GM21528 (cell line): ENCODE measurements around the gene ATP10A.
"Not testable (repeated sequence)": the region's sequence is repeated elsewhere in the genome, so short reads cannot be mapped to it uniquely, and the experiment has no call there.

Source experiments
- ATAC-seq: cut with Tn5 transposase; IDR thresholded peaks from one replicate; pipeline ENCODE4 v1.9.1; 2021; ENCODE audit warnings: mild to moderate bottlenecking, moderate library complexity; ENCODE audit not compliant: unreplicated experiment, low FRiP score

ATP10A gene

DNA sequence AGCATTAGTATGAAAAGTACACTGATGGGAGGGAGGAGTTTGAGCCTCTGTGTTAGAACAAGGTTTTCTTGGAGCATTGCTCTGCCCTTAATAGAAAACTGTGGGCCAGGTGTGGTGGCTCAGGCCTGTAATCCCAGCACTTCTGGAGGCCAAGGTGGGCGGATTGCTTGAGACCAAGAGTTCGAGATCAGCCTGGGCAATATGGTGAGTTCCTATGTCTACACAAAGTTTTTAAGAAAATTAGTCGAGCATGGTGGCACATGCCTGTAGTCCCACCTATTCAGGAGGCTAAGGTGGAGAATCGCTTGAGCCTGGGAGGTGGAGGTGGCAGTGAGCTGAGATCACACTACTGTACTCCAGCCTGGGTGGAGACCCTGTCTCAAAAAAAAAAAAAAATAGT, 103.7 kb downstream of the ATP10A start:
- ATAC-seq, result no peak

DNA sequence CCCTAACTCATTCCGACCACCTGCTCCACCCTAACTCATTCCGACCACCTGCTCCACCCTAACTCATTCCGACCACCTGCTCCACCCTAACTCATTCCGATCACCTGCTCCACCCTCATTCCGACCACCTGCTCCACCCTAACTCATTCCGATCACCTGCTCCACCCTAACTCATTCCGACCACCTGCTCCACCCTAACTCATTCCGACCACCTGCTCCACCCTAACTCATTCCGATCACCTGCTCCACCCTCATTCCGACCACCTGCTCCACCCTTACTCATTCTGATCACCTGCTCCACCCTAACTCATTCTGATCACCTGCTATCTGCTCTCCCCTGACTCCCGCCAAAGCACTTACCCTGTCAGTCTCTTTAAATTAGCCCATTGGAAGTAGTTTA, 104.5 kb downstream of the ATP10A start:
- not testable (repeated sequence) for ATAC-seq

GRCh38 chr15:25743548-25744275, 119.4 kb downstream of the ATP10A start:
- ATAC-seq, result no peak

DNA sequence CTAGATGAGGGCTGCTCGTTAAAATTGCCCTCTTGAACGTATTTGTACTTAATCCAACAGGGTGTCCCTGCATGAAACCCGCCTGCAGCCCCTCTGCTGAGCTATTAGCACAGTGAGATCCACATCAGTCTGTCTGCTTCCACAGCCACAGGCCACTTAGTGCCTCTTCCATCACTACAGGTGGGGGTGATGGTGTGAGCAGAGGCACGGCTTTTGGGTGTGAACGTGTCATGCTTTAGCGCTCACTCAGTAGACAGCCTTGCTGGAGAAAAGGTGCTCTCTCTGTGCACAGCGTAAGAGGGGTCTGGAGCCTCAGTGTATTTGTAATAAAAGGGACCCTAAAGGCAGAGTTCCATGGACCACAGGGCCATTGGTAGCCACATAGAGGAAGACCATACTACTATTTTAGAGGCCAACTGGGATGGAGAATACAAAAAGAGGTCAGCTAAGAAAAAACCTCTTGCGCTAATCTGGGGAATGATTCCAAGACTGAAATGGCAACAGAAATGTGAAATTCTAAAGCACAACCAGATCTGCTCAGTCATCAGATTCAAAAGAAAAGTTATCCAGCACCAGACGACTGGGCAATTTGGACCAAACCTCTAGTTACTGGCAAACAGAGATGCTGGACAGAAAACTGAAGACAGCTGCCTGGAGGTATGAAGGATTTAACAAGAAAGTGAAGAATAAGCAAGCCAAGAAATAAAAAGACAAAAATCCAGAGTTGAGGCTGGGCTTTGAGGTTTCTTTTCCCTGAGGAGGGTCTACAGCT, 120.2 kb downstream of the ATP10A start:
- no peak for ATAC-seq

- ATAC-seq, result no peak
These were observed 120.9 kb downstream of the ATP10A start for GRCh38 chr15:25742041-25742730.

GRCh38 chr15:25741256-25741580, 121.9 kb downstream of the ATP10A start:
- no peak for ATAC-seq

DNA sequence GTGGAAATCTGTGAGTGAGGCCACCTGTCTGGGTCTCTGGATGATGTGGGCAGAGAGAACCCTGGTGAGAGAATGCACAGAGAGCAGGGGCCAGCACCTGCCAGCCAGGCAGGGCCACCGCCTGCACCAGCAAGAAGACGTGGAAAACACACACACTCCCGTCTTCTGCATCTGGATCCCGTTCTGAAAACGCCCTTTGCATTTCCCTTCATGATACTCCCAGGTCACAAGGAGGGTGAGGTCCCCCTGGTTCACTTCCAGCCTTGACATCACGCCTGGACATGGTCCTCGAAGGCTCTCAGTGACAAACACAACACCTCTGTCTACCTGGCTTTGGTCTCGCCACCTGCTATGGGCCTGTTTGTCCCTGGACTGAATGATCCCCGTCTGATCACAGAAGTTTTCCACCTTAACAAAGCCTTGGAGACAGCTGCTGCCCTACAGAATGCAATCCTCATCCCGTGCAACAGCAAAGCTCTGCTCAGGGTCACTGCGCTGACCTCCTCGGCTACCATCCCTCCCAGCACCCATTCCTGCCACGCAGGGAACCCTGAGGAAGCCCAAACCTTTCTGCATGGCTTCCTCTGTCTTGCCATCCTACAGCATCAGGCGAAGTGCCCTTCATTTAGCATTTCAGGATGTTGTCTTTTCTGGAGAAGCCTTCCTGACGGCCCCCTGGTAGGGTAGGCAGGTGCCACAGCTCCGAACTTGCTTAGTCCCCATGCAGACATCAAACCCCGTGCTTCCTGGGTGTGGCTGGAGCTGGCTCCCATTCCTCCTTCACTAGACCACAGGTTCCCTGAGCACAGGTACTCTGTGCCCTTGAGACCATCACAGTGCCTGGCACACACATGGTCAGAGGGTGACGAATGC, 122.5 kb downstream of the ATP10A start:
- no peak for ATAC-seq

- no peak for ATAC-seq
These were observed 123.4 kb downstream of the ATP10A start for GRCh38 chr15:25739687-25740121.

- no peak for ATAC-seq
These were observed 124.8 kb downstream of the ATP10A start for GRCh38 chr15:25738171-25738965.

GRCh38 chr15:25737218-25737643, 125.9 kb downstream of the ATP10A start:
- ATAC-seq, result no peak

- ATAC-seq, result no peak
These were observed 126.7 kb downstream of the ATP10A start for GRCh38 chr15:25736461-25736860.

DNA sequence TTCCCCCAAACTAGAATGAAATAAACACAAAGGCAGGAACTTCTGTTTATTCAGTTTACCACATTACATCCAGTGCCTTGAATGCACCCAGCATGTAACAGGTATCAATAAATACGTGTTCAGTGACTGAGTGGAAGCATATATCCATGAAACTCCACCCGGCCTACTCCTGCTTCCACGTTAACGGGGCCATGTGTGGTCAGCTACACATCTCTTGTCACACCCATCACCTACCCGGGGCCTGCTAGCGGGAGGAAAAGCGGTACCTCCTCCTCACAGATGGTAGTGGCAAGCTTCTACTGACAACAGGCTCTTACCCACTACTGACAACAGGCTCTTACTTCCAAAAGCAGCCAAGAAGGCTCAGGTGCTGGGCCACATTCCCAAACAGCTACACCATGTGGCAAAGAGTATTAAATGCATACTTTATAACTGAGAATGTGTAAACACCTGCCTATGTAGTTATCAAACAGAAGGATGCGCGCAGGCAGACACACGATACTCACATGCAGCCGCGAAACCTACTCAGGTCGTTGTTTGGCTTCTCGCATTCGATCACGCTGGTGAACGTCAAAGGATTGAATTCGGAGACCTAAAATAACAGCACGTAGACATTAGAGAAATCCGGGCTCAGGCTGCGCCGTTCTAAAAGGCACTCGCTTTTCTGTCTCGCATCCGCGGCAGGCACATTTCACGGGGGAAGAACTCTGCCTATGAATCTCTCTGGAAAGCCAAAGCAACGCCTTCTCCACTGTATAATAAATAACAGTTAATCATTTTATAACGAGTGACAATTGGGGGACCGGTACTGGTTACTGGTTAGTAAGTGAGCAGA, 127.4 kb downstream of the ATP10A start:
- no peak for ATAC-seq

DNA sequence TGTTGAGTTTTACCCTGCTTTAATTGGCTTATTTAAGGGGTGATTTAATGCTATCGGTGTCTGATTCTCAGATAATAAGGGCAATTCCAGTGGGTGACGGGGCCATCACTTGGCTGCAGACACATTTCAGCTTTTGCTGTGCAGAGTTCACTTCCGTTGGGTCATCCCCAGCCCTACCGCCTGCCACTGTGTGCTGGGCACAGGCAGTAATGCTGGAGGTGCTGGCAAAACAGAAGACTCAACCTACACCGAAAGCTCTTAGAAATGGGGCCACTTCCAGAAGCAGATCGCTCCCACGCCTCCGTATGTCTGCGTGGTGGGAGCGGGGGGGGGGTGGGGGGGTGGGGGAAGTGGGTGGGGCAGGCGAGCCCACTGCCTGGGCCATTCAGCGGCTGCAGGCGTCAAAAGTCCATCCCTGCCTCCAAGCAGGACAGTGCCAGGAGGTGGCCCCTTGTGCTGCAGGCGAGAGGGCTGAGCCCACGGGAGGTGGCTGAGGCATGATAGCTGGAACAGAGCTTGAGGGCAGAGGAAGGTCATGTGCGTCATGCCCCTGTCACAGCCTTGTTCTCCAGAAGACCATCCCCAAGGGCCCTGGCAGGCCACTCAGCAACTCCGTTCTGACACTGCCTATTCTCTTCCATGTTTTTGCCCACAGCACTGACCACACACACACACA, 128.3 kb downstream of the ATP10A start:
- ATAC-seq, result no peak

DNA sequence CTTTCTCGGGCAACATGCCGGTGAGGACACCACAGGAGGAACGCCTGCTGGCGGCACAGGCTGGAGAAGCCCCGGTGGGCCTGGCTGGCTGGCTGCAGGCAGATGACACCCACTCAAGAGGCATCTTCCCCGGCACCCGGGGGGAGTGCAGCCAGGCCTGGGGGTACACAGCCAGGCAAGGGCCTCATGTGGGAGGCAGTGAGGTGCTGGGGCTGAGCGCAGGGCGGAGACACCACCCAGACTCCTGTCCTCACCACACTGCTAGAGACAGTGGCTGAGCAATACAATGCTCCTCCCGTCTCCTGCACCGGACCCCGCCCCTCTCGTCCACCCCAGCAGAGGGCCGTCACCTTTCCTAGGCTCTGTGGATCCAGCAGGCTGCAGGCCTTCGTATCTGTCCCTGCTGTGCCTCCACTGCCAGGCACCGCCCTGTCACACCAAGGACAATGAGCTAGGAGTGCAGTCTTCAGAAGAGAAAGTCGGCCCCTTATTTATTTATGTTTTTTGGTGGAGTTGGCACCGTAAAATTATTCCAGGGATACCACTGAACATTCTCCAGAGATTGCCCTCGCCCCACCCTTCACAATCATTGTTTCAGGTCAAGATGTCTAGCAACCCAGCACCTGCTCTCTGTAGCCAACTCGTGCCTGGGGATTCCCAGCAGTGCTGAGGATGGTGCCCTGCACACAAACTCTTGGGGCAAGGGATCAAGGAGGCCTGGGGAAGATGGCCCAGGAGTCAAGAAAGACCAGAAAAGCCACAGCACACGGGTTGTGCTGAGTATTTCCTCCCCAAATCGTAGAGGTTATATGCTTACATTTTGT, 129.1 kb downstream of the ATP10A start:
- no peak for ATAC-seq

DNA sequence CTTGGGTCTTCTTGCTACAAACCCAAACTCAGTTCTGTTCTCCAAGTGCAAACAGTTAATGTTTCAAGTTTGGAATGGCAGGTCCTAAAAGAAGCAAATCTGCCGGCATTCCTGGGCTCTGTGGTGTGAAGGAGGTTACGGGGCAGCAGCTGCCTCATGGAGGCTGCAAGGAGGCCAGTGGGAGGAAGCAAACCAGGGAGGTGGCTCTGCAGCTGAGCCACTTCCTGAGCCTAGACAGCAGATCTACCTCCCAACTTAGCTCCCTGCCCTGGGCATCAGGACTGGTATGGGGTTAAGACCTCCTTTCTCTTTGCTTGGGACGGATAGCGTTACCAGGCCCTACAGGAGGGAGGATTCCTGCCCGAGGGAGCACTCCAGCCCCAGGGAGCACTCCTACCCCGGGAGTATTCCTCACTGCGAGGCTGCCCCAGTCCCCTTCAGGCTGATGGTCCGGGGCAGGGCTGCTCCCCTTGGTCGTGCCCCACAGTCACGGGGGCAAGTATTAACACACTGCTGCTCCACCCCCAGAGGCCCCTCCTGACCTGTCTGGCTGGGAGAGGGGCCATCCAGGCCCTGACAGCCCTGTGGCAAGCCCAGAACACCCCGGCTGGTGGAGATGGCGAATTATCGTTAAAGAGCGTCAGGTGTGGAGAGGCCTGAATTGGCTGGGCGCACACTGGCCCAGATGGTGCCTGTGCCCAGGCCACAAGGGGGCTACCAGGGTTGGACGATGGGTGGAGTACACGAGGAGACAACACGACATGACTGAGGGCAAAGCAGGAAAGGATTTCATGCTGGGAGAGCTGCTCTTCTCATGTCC, 129.9 kb downstream of the ATP10A start:
- no peak for ATAC-seq

- ATAC-seq, result no peak
These were observed 130.9 kb downstream of the ATP10A start for GRCh38 chr15:25732191-25732590.

DNA sequence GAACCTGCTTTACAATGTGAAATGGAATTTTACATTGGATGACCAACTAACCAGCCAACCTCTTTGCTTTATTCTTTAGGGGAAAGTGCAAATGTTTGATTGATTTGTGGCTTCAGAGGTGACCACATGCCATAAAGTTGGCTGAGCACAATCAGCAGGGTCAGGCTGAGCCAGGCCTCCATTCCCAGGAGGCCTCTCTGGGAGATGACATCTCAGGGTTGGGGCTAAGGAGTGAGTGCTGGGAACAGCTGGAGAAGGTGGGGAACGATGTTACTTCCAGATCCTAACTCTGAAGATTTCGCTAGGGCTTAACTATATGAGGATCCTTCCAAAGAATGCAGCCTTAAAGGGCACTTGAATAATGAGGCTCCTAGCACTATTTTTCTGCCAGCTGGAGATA, 131.7 kb downstream of the ATP10A start:
- no peak for ATAC-seq
